Middle frontal gyrus (tissue), 1 donor: Measurements from ENCODE around the gene AMFR.
"Not testable (repeated sequence)": the region's sequence is repeated elsewhere in the genome, so short reads cannot be mapped to it uniquely, and the experiment has no call there.

Experiments used
- DNase-seq: peaks from one replicate; pipeline ENCODE4 v3.0.0-alpha.2; 2015; ENCODE audit warnings: low spot score; ENCODE audit errors: extremely low spot score

AMFR gene

GRCh38 chr16:56389554-56389953 is 35.8 kb downstream of the AMFR start:
- no peak for DNase-seq

GRCh38 chr16:56388209-56388608 is 37.1 kb downstream of the AMFR start:
- no peak for DNase-seq

- no peak for DNase-seq
Observed at GRCh38 chr16:56387396-56387795, 37.9 kb downstream of the AMFR start.

- no peak for DNase-seq
Observed at GRCh38 chr16:56384074-56384721, 41.1 kb downstream of the AMFR start.

- no peak for DNase-seq
Observed at GRCh38 chr16:56382901-56383355, 42.4 kb downstream of the AMFR start.

GRCh38 chr16:56382459-56382858 is 42.9 kb downstream of the AMFR start:
- DNase-seq: no peak

GRCh38 chr16:56380778-56381485 is 44.4 kb downstream of the AMFR start:
- DNase-seq: not testable (repeated sequence)

- DNase-seq: not testable (repeated sequence)
Observed at GRCh38 chr16:56379044-56379443, 46.3 kb downstream of the AMFR start.

GRCh38 chr16:56375792-56376191 is 49.6 kb downstream of the AMFR start:
- not testable (repeated sequence) for DNase-seq

- DNase-seq: no peak
Observed at GRCh38 chr16:56373003-56373402, 52.3 kb downstream of the AMFR start.

- no peak for DNase-seq
Observed at GRCh38 chr16:56372013-56372634, 53.2 kb downstream of the AMFR start.

GRCh38 chr16:56371660-56371937 is 53.7 kb downstream of the AMFR start:
- no peak for DNase-seq

GRCh38 chr16:56370875-56371659 is 54.3 kb downstream of the AMFR start:
- DNase-seq: no peak

GRCh38 chr16:56370185-56370874 is 55.0 kb downstream of the AMFR start:
- no peak for DNase-seq

- no peak for DNase-seq
Observed at GRCh38 chr16:56369202-56369601, 56.1 kb downstream of the AMFR start.

GRCh38 chr16:56368545-56368944 is 56.8 kb downstream of the AMFR start:
- DNase-seq: no peak

GRCh38 chr16:56367764-56368163 is 57.6 kb downstream of the AMFR start:
- no peak for DNase-seq

GRCh38 chr16:56366945-56367344 is 58.4 kb downstream of the AMFR start:
- DNase-seq: no peak

GRCh38 chr16:56365552-56365951 is 59.8 kb downstream of the AMFR start:
- DNase-seq: no peak

- no peak for DNase-seq
Observed at GRCh38 chr16:56364865-56365264, 60.5 kb downstream of the AMFR start.

GRCh38 chr16:56363781-56364565 is 61.4 kb downstream of the AMFR start:
- DNase-seq: no peak
